Astrocyte (in vitro differentiated cells and primary cell): Measurements from ENCODE around the gene SLCO1A2.

Experiments used
- CTCF ChIP-seq: IDR thresholded peaks from 2 replicates; pipeline ENCODE4 v1.5.1; 2011; ENCODE audit warnings: low read depth, mild to moderate bottlenecking, inconsistent platforms, low read length, moderate library complexity; ENCODE audit not compliant: insufficient read depth
- EZH2 ChIP-seq: IDR thresholded peaks from 2 replicates; pipeline ENCODE4 v1.6.1; 2012; ENCODE audit warnings: mild to moderate bottlenecking, low read length, inconsistent platforms; ENCODE audit not compliant: insufficient read depth

- TF ChIP-seq EZH2 = no peak
- TF ChIP-seq CTCF = no peak
Observed at GRCh38 chr12:21350975-21351374, 16.3 kb upstream of the SLCO1A2 start.
